PC-3 (cell line): ENCODE measurements around the gene ZNF860. TPM values are rescaled to one million over a fixed set of nuclear protein-coding genes. Genes with fewer than 3 reads are reported as not detected.

Experiments
- ATAC-seq: fragments of 200-7000 bp; cut with Tn5 transposase; 2 replicates; pipeline ENCODE4 v1.9.1; 2020; ENCODE audit warnings: mild to moderate bottlenecking, moderate library complexity
- BruUV-seq: library from RNA; stranded (reverse); fragments of 400-500 nt; replicated peaks from 2 replicates; lab custom pipeline; 2021; lab: Mats Ljungman, UMichigan
- CTCF ChIA-PET: fragments of 300-600 bp; sonication (Branson Sonifier 250); formaldehyde crosslinking; loops from one replicate; lab custom pipeline; 2022; ENCODE audit warnings: antibody characterized with exemption; lab: Charles Lee
- POLR2A ChIA-PET: fragments of 300-600 bp; sonication (Branson Sonifier 250); formaldehyde crosslinking; loops from one replicate; lab custom pipeline; 2022; ENCODE audit warnings: antibody characterized with exemption; ENCODE audit not compliant: unreplicated experiment; lab: Charles Lee
- DNase-seq: peaks from one replicate; pipeline ENCODE4 v3.0.0-alpha.2; 2015
- H2AFZ ChIP-seq: fragments of 300-600 bp; sonication (generic); 2 replicates; pipeline ENCODE4 v1.6.0; 2016; ENCODE audit warnings: antibody characterized with exemption, low read length
- H3F3A ChIP-seq: fragments of 300-600 bp; sonication (generic); one replicate; pipeline ENCODE4 v1.6.0; 2017; ENCODE audit warnings: antibody characterized with exemption, low read length, control low read depth, mild to moderate bottlenecking; ENCODE audit not compliant: unreplicated experiment
- H3K27ac ChIP-seq: fragments of 300-600 bp; sonication (generic); 2 replicates; pipeline ENCODE4 v1.5.1; 2016; ENCODE audit warnings: mild to moderate bottlenecking, low read length
- H3K27me3 ChIP-seq: fragments of 300-600 bp; sonication (generic); 2 replicates; pipeline ENCODE4 v1.6.1; 2016; ENCODE audit warnings: low read length, mixed read lengths
- H3K36me3 ChIP-seq: fragments of 300-600 bp; sonication (generic); 2 replicates; pipeline ENCODE4 v1.6.1; 2016; ENCODE audit warnings: low read depth, mixed run types, low read length, mixed read lengths
- H3K4me1 ChIP-seq: fragments of 300-600 bp; sonication (generic); 2 replicates; pipeline ENCODE4 v1.5.1; 2016; ENCODE audit warnings: low read length; ENCODE audit not compliant: insufficient read depth
- H3K4me2 ChIP-seq: fragments of 300-600 bp; sonication (generic); 2 replicates; pipeline ENCODE4 v1.6.0; 2016; ENCODE audit warnings: low read length
- H3K4me3 ChIP-seq: fragments of 300-600 bp; sonication (generic); 2 replicates; pipeline ENCODE4 v1.5.1; 2016; ENCODE audit warnings: mild to moderate bottlenecking, low read length, mixed read lengths
- H3K79me2 ChIP-seq: fragments of 300-600 bp; sonication (generic); 2 replicates; pipeline ENCODE4 v1.6.1; 2017; ENCODE audit warnings: low read length, mixed read lengths
- H3K9ac ChIP-seq: fragments of 300-600 bp; sonication (generic); 2 replicates; pipeline ENCODE4 v1.6.0; 2016; ENCODE audit warnings: mild to moderate bottlenecking, low read length
- H3K9me2 ChIP-seq: fragments of 300-600 bp; sonication (generic); replicated peaks from 2 replicates; pipeline ENCODE4 v1.6.1; 2016; ENCODE audit warnings: mixed run types, low read length, mixed read lengths
- H3K9me3 ChIP-seq: fragments of 300-600 bp; sonication (generic); 2 replicates; pipeline ENCODE4 v1.6.1; 2016; ENCODE audit warnings: low read length, mixed read lengths
- H4K20me1 ChIP-seq: fragments of 300-600 bp; sonication (generic); 2 replicates; pipeline ENCODE4 v1.6.1; 2016; ENCODE audit warnings: low read length, mixed read lengths
- CTCF ChIP-seq: fragments of 300-600 bp; sonication (generic); conservative IDR thresholded peaks from 2 replicates; pipeline ENCODE4 v1.5.1; 2017; ENCODE audit warnings: antibody characterized with exemption, low read depth, mild to moderate bottlenecking, low read length
- EZH2 ChIP-seq: fragments of 300-600 bp; sonication (generic); IDR thresholded peaks from one replicate; pipeline ENCODE4 v1.6.1; 2017; ENCODE audit warnings: antibody characterized with exemption, mild to moderate bottlenecking, low read length; ENCODE audit not compliant: unreplicated experiment
- EZH2phosphoT487 ChIP-seq: fragments of 300-600 bp; sonication (generic); IDR thresholded peaks from 2 replicates; pipeline ENCODE4 v1.6.1; 2018; ENCODE audit warnings: mild to moderate bottlenecking, antibody characterized with exemption, low read length, borderline replicate concordance
- intact Hi-C: fragments of 100-400 bp; cut with micrococcal nuclease; formaldehyde crosslinking; loops from 2 replicates; pipeline ENCODE4 v1.9.0; 2023
- total RNA-seq: library from RNA; depleted of rRNA; stranded (reverse); fragments of >200 nt; gene quantifications from 2 replicates; pipeline ENCODE4 v1.2.3, GENCODE V29; 2014

The ZNF860 gene
- total RNA-seq, 1 experiment from 2014 or later: 10.5 TPM

GRCh38 chr3:31968369-31968926, 13.1 kb upstream of the ZNF860 start:
- H3K4me3 ChIP-seq: peak overlapping the region; percentile 52
- no peaks in the 10 kb centered on the region for H3K9me2 ChIP-seq
- H3K9ac ChIP-seq: peak overlapping the region; percentile 66
- H4K20me1 ChIP-seq: peaks cover 7% of the 10 kb centered on the region
- H3K27me3 ChIP-seq: no peaks in the 10 kb centered on the region
- peak overlapping the region; percentile 92 for H3K27ac ChIP-seq
- no peaks in the 10 kb centered on the region for H3K9me3 ChIP-seq
- intact Hi-C loops: loop anchor here (1.0 to 10.0 kb wide), 7 partner anchors 13 to 436 kb away; partner anchors contain the start of genes OSBPL10, STT3B and ZNF860
- H3K36me3 ChIP-seq: no peaks in the 10 kb centered on the region
- POLR2A ChIA-PET: interaction anchor here (0.5 to 1.1 kb wide), 2 partner anchors 14 to 51 kb away, joined by 3 to 6 read pairs; no protein-coding TSS in a partner anchor
- no peak overlapping the region for H2AFZ ChIP-seq
- no TSS peak for BruUV-seq
- H3F3A ChIP-seq: peaks cover 14% of the 10 kb centered on the region
- CTCF ChIA-PET: interaction anchor here (0.6 to 1.0 kb wide), 3 partner anchors 10 to 72 kb away, joined by 3 read pairs; no protein-coding TSS in a partner anchor
- H3K79me2 ChIP-seq: peaks cover 78% of the 10 kb centered on the region
- peak; percentile 40 for ATAC-seq
- peak; percentile 65 for DNase-seq
- TF ChIP-seq EZH2 (no peak), EZH2phosphoT487 (no peak), CTCF (no peak)
- peak overlapping the region; percentile 85 for H3K4me2 ChIP-seq
- H3K4me1 ChIP-seq: peaks cover 50% of the 10 kb centered on the region

GRCh38 chr3:31968927-31969418, 12.6 kb upstream of the ZNF860 start:
- POLR2A ChIA-PET: interaction anchor here (0.5 to 1.1 kb wide), 3 partner anchors 14 to 52 kb away, joined by 3 to 11 read pairs (median 6); no protein-coding TSS in a partner anchor
- no peak overlapping the region for H2AFZ ChIP-seq
- peak overlapping the region; percentile 85 for H3K4me2 ChIP-seq

GRCh38 chr3:31971607-31972006, 9.9 kb upstream of the ZNF860 start:
- DNase-seq (no peak), ATAC-seq (no peak)
- H3K9me3 ChIP-seq: no peaks in the 10 kb centered on the region
- H3K4me1 ChIP-seq: peaks cover 40% of the 10 kb centered on the region
- POLR2A ChIA-PET: no interaction called here
- TF ChIP-seq EZH2phosphoT487: no peak
- no peak for TF ChIP-seq EZH2
- no peak for TF ChIP-seq CTCF
- no peaks in the 10 kb centered on the region for H3K27me3 ChIP-seq
- no peak overlapping the region for H3K4me3 ChIP-seq
- H3K27ac ChIP-seq: no peak overlapping the region
- H2AFZ ChIP-seq: no peak overlapping the region
- peaks cover 12% of the 10 kb centered on the region for H3F3A ChIP-seq
- H3K9ac ChIP-seq: no peak overlapping the region
- peaks cover 32% of the 10 kb centered on the region for H4K20me1 ChIP-seq
- no peaks in the 10 kb centered on the region for H3K9me2 ChIP-seq
- H3K36me3 ChIP-seq: no peaks in the 10 kb centered on the region
- BruUV-seq: no TSS peak
- peaks cover 86% of the 10 kb centered on the region for H3K79me2 ChIP-seq
- H3K4me2 ChIP-seq: no peak overlapping the region
- intact Hi-C loops: no loop called here
- CTCF ChIA-PET: interaction anchor here (0.6 kb wide), 1 partner anchor 135 kb away, joined by 3 read pairs; the partner anchor contains the start of gene GPD1L

More at GRCh38 chr3:31968927-31969418, 12.6 kb upstream of the ZNF860 start:
- no peaks in the 10 kb centered on the region for H3K9me3 ChIP-seq
- BruUV-seq: no TSS peak
- peak overlapping the region; percentile 66 for H3K9ac ChIP-seq
- peak overlapping the region; percentile 92 for H3K27ac ChIP-seq
- TF ChIP-seq EZH2phosphoT487: no peak
- H3F3A ChIP-seq: peaks cover 12% of the 10 kb centered on the region
- DNase-seq: peak; percentile 97
- H3K27me3 ChIP-seq: no peaks in the 10 kb centered on the region
- H3K4me3 ChIP-seq: peak overlapping the region; percentile 52
- no peaks in the 10 kb centered on the region for H3K9me2 ChIP-seq
- CTCF ChIA-PET: interaction anchor here (0.6 to 1.0 kb wide), 4 partner anchors 9 to 175 kb away, joined by 3 to 5 read pairs (median 3); no protein-coding TSS in a partner anchor
- H3K79me2 ChIP-seq: peaks cover 78% of the 10 kb centered on the region
- peaks cover 45% of the 10 kb centered on the region for H3K4me1 ChIP-seq
- H3K36me3 ChIP-seq: no peaks in the 10 kb centered on the region
- intact Hi-C loops: loop anchor here (1.0 to 10.0 kb wide), 9 partner anchors 9 to 437 kb away; partner anchors contain the start of genes OSBPL10, STT3B and ZNF860
- ATAC-seq: peak; percentile 90
- peaks cover 13% of the 10 kb centered on the region for H4K20me1 ChIP-seq
